ENCODE measurements around the gene GNGT1.

GNGT1 gene

GRCh38 chr7:93906267-93906666 lies at the start of gene GNGT1:
Gene GNGT1 (plus strand): TSS chr7:93906567. CDS start chr7:93906747, 180 bp downstream.
- H3K4me3 ChIP-seq (ENCODE audit: low read depth, low read length) = no peak within 1 kb of the TSS
- no peak for TF ChIP-seq CTCF (IDR thresholded peaks at IDR 0.05; ENCODE audit: insufficient read depth, low read length, missing control alignments)
- POLR2A ChIA-PET = no interaction called here
- DNase-seq (ENCODE audit: low read depth, low spot score) = no peak
- CTCF ChIA-PET = interaction anchor here (0.9 to 1.3 kb wide), 2 partner anchors 15 to 181 kb away, joined by 3 to 4 read pairs; no protein-coding TSS in a partner anchor

GRCh38 chr7:93858857-93859256 lies 47.5 kb upstream of the GNGT1 start:
- no peak for TF ChIP-seq CTCF (IDR thresholded peaks at IDR 0.05; ENCODE audit: insufficient read depth, low read length, missing control alignments)
- CTCF ChIA-PET = no interaction called here
- POLR2A ChIA-PET = no interaction called here
- H3K4me3 ChIP-seq (ENCODE audit: low read depth, low read length) = no peak overlapping the region
- DNase-seq (ENCODE audit: low read depth, low spot score) = no peak

GRCh38 chr7:93860261-93860660 lies 46.1 kb upstream of the GNGT1 start:
- CTCF ChIA-PET = no interaction called here
- TF ChIP-seq CTCF (IDR thresholded peaks at IDR 0.05; ENCODE audit: insufficient read depth, low read length, missing control alignments) = no peak

GRCh38 chr7:93861325-93861949 lies 44.9 kb upstream of the GNGT1 start:
- no peak for TF ChIP-seq CTCF (IDR thresholded peaks at IDR 0.05; ENCODE audit: insufficient read depth, low read length, missing control alignments)
- ChIA-PET POLR2A (no interaction called here), CTCF (interaction anchor here (1.1 kb wide), 1 partner anchor 226 kb away, joined by 3 read pairs; no protein-coding TSS in a partner anchor)
- DNase-seq (ENCODE audit: low read depth, low spot score) = no peak
- H3K4me3 ChIP-seq (ENCODE audit: low read depth, low read length) = no peak overlapping the region

More at GRCh38 chr7:93860261-93860660, 46.1 kb upstream of the GNGT1 start:
- POLR2A ChIA-PET = no interaction called here
- H3K4me3 ChIP-seq (ENCODE audit: low read depth, low read length) = no peak overlapping the region
- no peak for DNase-seq (ENCODE audit: low read depth, low spot score)

GRCh38 chr7:93862651-93863050 lies 43.7 kb upstream of the GNGT1 start:
- ChIA-PET CTCF (interaction anchor here (1.1 to 1.6 kb wide), 3 partner anchors 8 to 345 kb away, joined by 3 to 4 read pairs (median 3); no protein-coding TSS in a partner anchor), POLR2A (no interaction called here)
- H3K4me3 ChIP-seq (ENCODE audit: low read depth, low read length) = no peak overlapping the region
- TF ChIP-seq CTCF (IDR thresholded peaks at IDR 0.05; ENCODE audit: insufficient read depth, low read length, missing control alignments) = no peak
- DNase-seq (ENCODE audit: low read depth, low spot score) = no peak

- H3K4me3 ChIP-seq (ENCODE audit: low read depth, low read length) = no peak overlapping the region
- CTCF ChIA-PET = interaction anchor here (1.2 kb wide), 1 partner anchor 13 kb away, joined by 3 read pairs; no protein-coding TSS in a partner anchor
- no peak for DNase-seq (ENCODE audit: low read depth, low spot score)
- TF ChIP-seq CTCF (IDR thresholded peaks at IDR 0.05; ENCODE audit: insufficient read depth, low read length, missing control alignments) = no peak
- POLR2A ChIA-PET = no interaction called here
Measured at GRCh38 chr7:93866886-93867285, 39.5 kb upstream of the GNGT1 start.

Measured in AG04449 (cell line).